ENCODE measurements around the gene MAEL. TPM values are rescaled to one million over a fixed set of nuclear protein-coding genes. Genes with fewer than 3 reads are reported as not detected.
"Not testable (repeated sequence)": the region's sequence is repeated elsewhere in the genome, so short reads cannot be mapped to it uniquely, and the experiment has no call there.

Gene MAEL
- polyA plus RNA-seq, 3 donors: not detected

DNA sequence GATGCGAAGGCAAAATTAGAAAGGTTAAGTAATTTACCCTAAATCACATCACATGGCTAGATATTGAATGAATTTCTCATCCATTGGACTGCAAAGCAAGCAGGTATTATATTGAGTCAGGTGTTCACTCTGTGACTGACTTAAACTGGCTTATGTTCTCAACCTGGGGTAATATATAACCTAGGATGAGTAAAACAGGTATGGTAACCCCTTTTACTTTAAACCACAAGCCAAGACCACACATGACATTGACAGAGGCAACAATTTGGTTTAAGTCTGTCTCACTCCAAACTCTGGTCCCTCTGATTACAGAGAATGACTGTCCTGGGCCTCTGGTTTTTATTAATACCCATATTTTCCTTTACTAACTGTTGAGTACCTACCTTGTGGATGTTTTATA lies 33.3 kb downstream of the MAEL start:
- no peak for DNase-seq
- Histone ChIP-seq H4K20me1 (ENCODE audit: insufficient read depth, low read length) (no peaks in the 10 kb centered on the region), H3K4me1 (ENCODE audit: control insufficient read depth in 1 of 2, insufficient read depth in 2 of 2, low read length in 2 of 2) (no peaks in the 10 kb centered on the region), H3K79me2 (ENCODE audit: insufficient read depth, low read length) (no peaks in the 10 kb centered on the region), H3K4me2 (replicated peaks; ENCODE audit: extremely low read depth, low read length, poor library complexity, severe bottlenecking) (no peak overlapping the region), H3K36me3 (replicated peaks in 1 of 2; ENCODE audit: control insufficient read depth in 1 of 2, insufficient read depth in 2 of 2, low read length in 2 of 2) (no peaks in the 10 kb centered on the region), H3K9ac (ENCODE audit: insufficient read depth, low read length, poor library complexity, severe bottlenecking) (no peak overlapping the region), H3K4me3 (replicated peaks in 1 of 3; ENCODE audit: low read depth in 2 of 3, low read length in 3 of 3) (no peak overlapping the region), H2AFZ (ENCODE audit: insufficient read depth, low read depth, low read length, poor library complexity, severe bottlenecking) (no peak overlapping the region), H3K27me3 (ENCODE audit: control insufficient read depth in 2 of 2, insufficient read depth in 2 of 2, low read length in 2 of 2) (no peaks in the 10 kb centered on the region), H3K9me3 (replicated peaks in 1 of 2; ENCODE audit: control insufficient read depth in 1 of 2, insufficient read depth in 1 of 2, low read length in 2 of 2) (no peaks in the 10 kb centered on the region), H3K27ac (ENCODE audit: low read depth in 1 of 2, low read length in 2 of 2) (no peak overlapping the region)
- Mint-ChIP-seq H3K4me1 (no peaks in the 10 kb centered on the region), H3K4me3 (no peak overlapping the region), H3K36me3 (no peaks in the 10 kb centered on the region), H3K9me3 (peaks cover 0 to 4% (median 3%) of the 10 kb centered on the region in 7 donors), H3K27me3 (ENCODE audit: low read depth in 3 of 3) (no peaks in the 10 kb centered on the region), H3K27ac (no peak overlapping the region)
- intact Hi-C loops (cut with micrococcal nuclease): no loop called here
- TF ChIP-seq, protein P1, sequence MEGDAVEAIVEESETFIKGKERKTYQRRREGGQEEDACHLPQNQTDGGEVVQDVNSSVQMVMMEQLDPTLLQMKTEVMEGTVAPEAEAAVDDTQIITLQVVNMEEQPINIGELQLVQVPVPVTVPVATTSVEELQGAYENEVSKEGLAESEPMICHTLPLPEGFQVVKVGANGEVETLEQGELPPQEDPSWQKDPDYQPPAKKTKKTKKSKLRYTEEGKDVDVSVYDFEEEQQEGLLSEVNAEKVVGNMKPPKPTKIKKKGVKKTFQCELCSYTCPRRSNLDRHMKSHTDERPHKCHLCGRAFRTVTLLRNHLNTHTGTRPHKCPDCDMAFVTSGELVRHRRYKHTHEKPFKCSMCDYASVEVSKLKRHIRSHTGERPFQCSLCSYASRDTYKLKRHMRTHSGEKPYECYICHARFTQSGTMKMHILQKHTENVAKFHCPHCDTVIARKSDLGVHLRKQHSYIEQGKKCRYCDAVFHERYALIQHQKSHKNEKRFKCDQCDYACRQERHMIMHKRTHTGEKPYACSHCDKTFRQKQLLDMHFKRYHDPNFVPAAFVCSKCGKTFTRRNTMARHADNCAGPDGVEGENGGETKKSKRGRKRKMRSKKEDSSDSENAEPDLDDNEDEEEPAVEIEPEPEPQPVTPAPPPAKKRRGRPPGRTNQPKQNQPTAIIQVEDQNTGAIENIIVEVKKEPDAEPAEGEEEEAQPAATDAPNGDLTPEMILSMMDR (IDR thresholded peaks at IDR 0.05): no peak
- WGBS (ENCODE audit: insufficient coverage): no CpG with 5 or more reads among the region's 1 CpG

DNA sequence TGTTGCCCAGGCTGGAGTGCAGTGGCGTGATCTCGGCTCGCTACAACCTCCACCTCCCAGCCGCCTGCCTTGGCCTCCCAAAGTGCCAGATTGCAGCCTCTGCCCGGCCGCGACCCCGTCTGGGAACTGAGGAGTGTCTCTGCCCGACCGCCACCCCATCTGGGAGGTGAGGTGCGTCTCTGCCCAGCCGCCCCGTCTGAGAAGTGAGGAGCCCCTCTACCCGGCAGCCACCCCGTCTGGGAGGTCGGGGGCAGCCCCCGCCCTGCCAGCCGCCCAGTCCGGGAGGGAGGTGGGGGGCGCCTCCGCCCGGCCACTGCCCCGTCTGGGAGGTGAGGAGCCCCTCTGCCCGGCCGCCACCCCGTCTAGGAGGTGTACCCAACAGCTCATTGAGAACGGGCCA lies 40.5 kb downstream of the MAEL start:
- H3K36me3 Mint-ChIP-seq; H3K9ac ChIP-seq (ENCODE audit: insufficient read depth, low read length, poor library complexity, severe bottlenecking); H3K4me1 ChIP-seq (ENCODE audit: control insufficient read depth in 1 of 2, insufficient read depth in 2 of 2, low read length in 2 of 2); H3K27ac Mint-ChIP-seq; H2AFZ ChIP-seq (ENCODE audit: insufficient read depth, low read depth, low read length, poor library complexity, severe bottlenecking); H4K20me1 ChIP-seq (ENCODE audit: insufficient read depth, low read length); H3K27ac ChIP-seq (ENCODE audit: low read depth in 1 of 2, low read length in 2 of 2); H3K4me1 Mint-ChIP-seq; H3K4me2 ChIP-seq (replicated peaks; ENCODE audit: extremely low read depth, low read length, poor library complexity, severe bottlenecking); H3K36me3 ChIP-seq (replicated peaks in 1 of 2; ENCODE audit: control insufficient read depth in 1 of 2, insufficient read depth in 2 of 2, low read length in 2 of 2); H3K27me3 ChIP-seq (ENCODE audit: control insufficient read depth in 2 of 2, insufficient read depth in 2 of 2, low read length in 2 of 2); H3K27me3 Mint-ChIP-seq (ENCODE audit: low read depth in 3 of 3); H3K9me3 ChIP-seq (replicated peaks in 1 of 2; ENCODE audit: control insufficient read depth in 1 of 2, insufficient read depth in 1 of 2, low read length in 2 of 2); intact Hi-C loops (cut with micrococcal nuclease); DNase-seq; H3K4me3 ChIP-seq (replicated peaks in 1 of 3; ENCODE audit: low read depth in 2 of 3, low read length in 3 of 3); H3K4me3 Mint-ChIP-seq; H3K79me2 ChIP-seq (ENCODE audit: insufficient read depth, low read length): not testable (repeated sequence)
- WGBS (ENCODE audit: insufficient coverage): 96% methylated on average over 19 of the region's 27 CpGs
- peaks cover 2 to 18% (median 10%) of the 10 kb centered on the region in 7 donors for H3K9me3 Mint-ChIP-seq
